Lower leg skin (tissue), 3 donors: ENCODE data around the gene CHMP5.

ENCODE experiments used
- CTCF ChIP-seq, 3 donors: fragments of 450-650 bp; IDR thresholded peaks; one replicate each; pipeline ENCODE4 v1.5.1; 2016; ENCODE audit warnings: antibody characterized with exemption in 3 of 3, mild to moderate bottlenecking in 3 of 3, moderate library complexity in 2 of 3
- POLR2A ChIP-seq, 2 donors: fragments of 450-650 bp; IDR thresholded peaks; one replicate each; pipeline ENCODE4 v1.6.1; 2016 to 2017; ENCODE audit warnings: antibody characterized with exemption in 2 of 2, mild to moderate bottlenecking in 1 of 2, moderate library complexity in 1 of 2

GRCh38 chr9:33295571-33295970, 30.7 kb downstream of the CHMP5 start:
- TF ChIP-seq POLR2A (IDR thresholded peaks at IDR 0.05) (no peak), CTCF (IDR thresholded peaks at IDR 0.05) (no peak)
